HPDE6-E6E7 (cell line): ENCODE measurements around the gene PSKH1.
"Not testable (repeated sequence)": the region's sequence is repeated elsewhere in the genome, so short reads cannot be mapped to it uniquely, and the experiment has no call there.

Experiments
- DNase-seq: peaks from one replicate; pipeline ENCODE4 v3.0.0; 2011; ENCODE audit warnings: missing footprints; ENCODE audit errors: extremely low spot score

Gene PSKH1

GRCh38 chr16:67886387-67886786 lies 6.7 kb upstream of the PSKH1 start:
- DNase-seq, result no peak

GRCh38 chr16:67888331-67888730 lies 4.7 kb upstream of the PSKH1 start:
- no peak for DNase-seq

- DNase-seq, result no peak
Observed at GRCh38 chr16:67892375-67892774, 679 bp upstream of the PSKH1 start.

GRCh38 chr16:67893743-67894399 lies 817 bp downstream of the PSKH1 start:
- no peak for DNase-seq

- no peak for DNase-seq
Observed at GRCh38 chr16:67897231-67897630, 4.2 kb downstream of the PSKH1 start.

- DNase-seq, result no peak
Observed at GRCh38 chr16:67901734-67902133, 8.7 kb downstream of the PSKH1 start.

GRCh38 chr16:67902831-67903230 lies 9.8 kb downstream of the PSKH1 start:
- no peak for DNase-seq

- DNase-seq, result no peak
Observed at GRCh38 chr16:67907397-67908180, 14.5 kb downstream of the PSKH1 start.

GRCh38 chr16:67909056-67909742 lies 16.1 kb downstream of the PSKH1 start:
- no peak for DNase-seq

- peak; percentile 58 for DNase-seq
Observed at GRCh38 chr16:67910158-67910557, 17.1 kb downstream of the PSKH1 start.

GRCh38 chr16:67914758-67915495 lies 21.9 kb downstream of the PSKH1 start:
- DNase-seq, result no peak

- DNase-seq, result not testable (repeated sequence)
Observed at GRCh38 chr16:67915496-67915769, 22.4 kb downstream of the PSKH1 start.

- DNase-seq, result no peak
Observed at GRCh38 chr16:67915831-67916723, 23.0 kb downstream of the PSKH1 start.

- DNase-seq, result no peak
Observed at GRCh38 chr16:67917140-67917851, 24.2 kb downstream of the PSKH1 start.

- peak; percentile 97 for DNase-seq
Observed at GRCh38 chr16:67917852-67918236, 24.8 kb downstream of the PSKH1 start.

GRCh38 chr16:67919622-67920221 lies 26.7 kb downstream of the PSKH1 start:
- no peak for DNase-seq

- DNase-seq, result no peak
Observed at GRCh38 chr16:67922221-67922620, 29.2 kb downstream of the PSKH1 start.

- no peak for DNase-seq
Observed at GRCh38 chr16:67922740-67923139, 29.7 kb downstream of the PSKH1 start.

- no peak for DNase-seq
Observed at GRCh38 chr16:67923414-67924116, 30.5 kb downstream of the PSKH1 start.
